Lung (tissue), 12 donors: ENCODE data around the gene PAK1. TPM values are rescaled to one million over a fixed set of nuclear protein-coding genes. Genes with fewer than 3 reads are reported as not detected.

ENCODE experiments used
- ATAC-seq: fragments of 200-7000 bp; cut with Tn5 transposase; one replicate; pipeline ENCODE4 v1.9.1; 2020; ENCODE audit warnings: moderate number of reproducible peaks; ENCODE audit not compliant: insufficient read depth, low FRiP score
- DNase-seq, 3 donors: peaks; one replicate each; pipeline ENCODE4 v3.0.0-alpha.2; 2013 to 2017
- H3K27ac ChIP-seq, 2 donors: one replicate each; pipeline ENCODE4 v1.5.1; 2013; ENCODE audit warnings: mild to moderate bottlenecking in 2 of 2, moderate library complexity in 2 of 2, control low read depth in 1 of 2, inconsistent platforms in 1 of 2, low read depth in 1 of 2, low read length in 1 of 2
- H3K27me3 ChIP-seq, 3 donors: one replicate each; pipeline ENCODE4 v1.5.1; 2013; ENCODE audit warnings: low read length in 2 of 3; ENCODE audit not compliant: control insufficient read depth in 3 of 3, insufficient read depth in 3 of 3
- H3K36me3 ChIP-seq, 4 donors: one replicate each; pipeline ENCODE4 v1.5.1; 2013; ENCODE audit warnings: low read length in 4 of 4, mild to moderate bottlenecking in 1 of 4, moderate library complexity in 1 of 4; ENCODE audit not compliant: control insufficient read depth in 4 of 4, insufficient read depth in 4 of 4
- H3K4me1 ChIP-seq, 5 donors: one replicate each; pipeline ENCODE4 v1.5.1; 2013; ENCODE audit warnings: low read length in 5 of 5, mild to moderate bottlenecking in 2 of 5, moderate library complexity in 1 of 5; ENCODE audit not compliant: control insufficient read depth in 5 of 5, insufficient read depth in 5 of 5
- H3K4me3 ChIP-seq: one replicate; pipeline ENCODE4 v1.5.1; 2013; ENCODE audit warnings: mild to moderate bottlenecking, control low read depth, moderate library complexity
- H3K9ac ChIP-seq, 2 donors: one replicate each; pipeline ENCODE4 v1.5.1; 2013; ENCODE audit warnings: low read length in 2 of 2, control low read depth in 1 of 2; ENCODE audit not compliant: insufficient read depth in 1 of 2
- H3K9me3 ChIP-seq, 4 donors: one replicate each; pipeline ENCODE4 v1.5.1; 2013; ENCODE audit warnings: low read length in 3 of 4, mild to moderate bottlenecking in 1 of 4, moderate library complexity in 1 of 4; ENCODE audit not compliant: control insufficient read depth in 4 of 4, insufficient read depth in 3 of 4
- CTCF ChIP-seq: IDR thresholded peaks from 2 replicates; pipeline ENCODE4 v1.5.1; 2012; ENCODE audit warnings: mild to moderate bottlenecking; ENCODE audit errors: control extremely low read depth, extremely low read depth
- WGBS, 2 donors: extraction: QIAGEN DNeasy Blood & Tissue Kit; methylation state at CpG; one replicate each; pipeline ENCODE4 v1.1.7; 2013; 5-methylcytosine and 5-hydroxymethylcytosine counted together
- polyA plus RNA-seq, 2 donors: library from polyadenylated mRNA; stranded (reverse); fragments of 200-250 nt; gene quantifications; one replicate each; pipeline ENCODE4 v1.2.1, GENCODE V29; 2013
- total RNA-seq, 2 donors: library from RNA; depleted of rRNA in 1 of 2; stranded (reverse); fragments of >200 nt in 1 of 2; gene quantifications; one replicate each; pipeline ENCODE4 v1.2.1, GENCODE V29; 2014 to 2021
- donor health status: control.
- donor health status: control.
- donor health status: Bipolar disorder and iron deficiency.
- donor health status: healthy.
- donor health status: DM: yes; HTN: yes; CAD: no.

The PAK1 gene
- total and polyA plus RNA-seq, 4 donors = 8.4 to 70.6 (median 29.8) TPM

- H3K36me3 ChIP-seq = no peaks in the 10 kb centered on the region
- no peak for ATAC-seq
- no peak for DNase-seq
- H3K27ac ChIP-seq = no peak overlapping the region
- H3K9ac ChIP-seq = no peak overlapping the region
- H3K4me1 ChIP-seq = peaks cover 0 to 8% (median 0%) of the 10 kb centered on the region in 5 donors
- H3K4me3 ChIP-seq = no peak overlapping the region
- 62 to 77% methylated on average over 1 of the region's 1 CpG for WGBS, 2 donors
- no peak for TF ChIP-seq CTCF
- no peaks in the 10 kb centered on the region for H3K27me3 ChIP-seq
- no peaks in the 10 kb centered on the region for H3K9me3 ChIP-seq
Observed at GRCh38 chr11:77436969-77437368, 36.9 kb downstream of the PAK1 start.

GRCh38 chr11:77436506-77436905 is 37.4 kb downstream of the PAK1 start:
- Histone ChIP-seq H3K27me3 (no peaks in the 10 kb centered on the region), H3K4me1 (peaks cover 0 to 8% (median 0%) of the 10 kb centered on the region in 5 donors), H3K9ac (no peak overlapping the region), H3K4me3 (no peak overlapping the region), H3K27ac (no peak overlapping the region), H3K36me3 (no peaks in the 10 kb centered on the region), H3K9me3 (no peaks in the 10 kb centered on the region)
- no peak for ATAC-seq
- DNase-seq = peak in 1 of 3 donors; percentile 13
- no peak for TF ChIP-seq CTCF
- WGBS, 2 donors = 18 to 23% methylated on average over 1 of the region's 1 CpG

GRCh38 chr11:77435972-77436371 is 37.9 kb downstream of the PAK1 start:
- no peak for ATAC-seq
- H3K36me3 ChIP-seq = no peaks in the 10 kb centered on the region
- DNase-seq = no peak
- no peaks in the 10 kb centered on the region for H3K27me3 ChIP-seq
- peaks cover 0 to 8% (median 0%) of the 10 kb centered on the region in 5 donors for H3K4me1 ChIP-seq
- no peak for TF ChIP-seq CTCF
- H3K9ac ChIP-seq = no peak overlapping the region
- H3K4me3 ChIP-seq = no peak overlapping the region
- WGBS, 2 donors = 70 to 85% methylated on average over 2 of the region's 2 CpGs
- H3K9me3 ChIP-seq = no peaks in the 10 kb centered on the region
- no peak overlapping the region for H3K27ac ChIP-seq

GRCh38 chr11:77431813-77432212 is 42.1 kb downstream of the PAK1 start:
- 75 to 86% methylated on average over 1 of the region's 1 CpG for WGBS, 2 donors
- Histone ChIP-seq H3K27ac (no peak overlapping the region), H3K4me3 (no peak overlapping the region), H3K9me3 (no peaks in the 10 kb centered on the region), H3K36me3 (no peaks in the 10 kb centered on the region), H3K9ac (no peak overlapping the region), H3K4me1 (peaks cover 0 to 8% (median 0%) of the 10 kb centered on the region in 5 donors), H3K27me3 (no peaks in the 10 kb centered on the region)
- DNase-seq (no peak), ATAC-seq (no peak)
- no peak for TF ChIP-seq CTCF
